Adrenal gland (tissue), 12 donors: ENCODE measurements around the gene SSR1. TPM values are rescaled to one million over a fixed set of nuclear protein-coding genes. Genes with fewer than 3 reads are reported as not detected.

Experiments used
- DNase-seq, 7 donors: peaks; one replicate each; pipeline ENCODE4 v3.0.0-alpha.2; 2019 to 2020
- H3K27ac ChIP-seq, 5 donors: fragments of 200-600 bp; sonication (generic) in 4 of 5; 1 replicate in 3 of 5; 2 replicates in 2 of 5; pipeline versions ENCODE4 v1.5.1 to v1.8.0; 2016 to 2020; ENCODE audit warnings: mild to moderate bottlenecking in 1 of 5
- H3K27me3 ChIP-seq: fragments of 200-600 bp; 2 replicates; pipeline ENCODE4 v1.8.0; 2021
- H3K36me3 ChIP-seq, 2 donors: fragments of 200-600 bp; replicated peaks in 1 of 2; 1 replicate in 1 of 2; 2 replicates in 1 of 2; pipeline versions ENCODE4 v1.5.1 to v1.8.0; 2018 to 2022
- H3K4me1 ChIP-seq, 2 donors: fragments of 200-600 bp; replicated peaks in 1 of 2; 1 replicate in 1 of 2; 2 replicates in 1 of 2; pipeline versions ENCODE4 v1.5.1 to v1.8.0; 2018 to 2021
- H3K4me3 ChIP-seq, 4 donors: fragments of 200-600 bp; sonication (generic) in 3 of 4; one replicate each; pipeline ENCODE4 v1.5.1; 2016 to 2018
- H3K9me3 ChIP-seq, 3 donors: fragments of 200-600 bp; sonication (generic) in 1 of 3; replicated peaks in 1 of 3; 1 replicate in 2 of 3; 2 replicates in 1 of 3; pipeline versions ENCODE4 v1.5.1 to v1.8.0; 2016 to 2021
- CTCF ChIP-seq, 6 experiments: fragments of 450-650 bp in 4 of 6; fragments of 200-600 bp in 2 of 6; sonication (generic) in 1 of 6; IDR thresholded peaks; 1 replicate in 5 of 6; 2 replicates in 1 of 6; pipeline versions ENCODE4 v1.5.1 to v1.8.0; 2016 to 2021; ENCODE audit warnings: antibody characterized with exemption in 6 of 6, mild to moderate bottlenecking in 2 of 6, moderate library complexity in 1 of 6
- POLR2A ChIP-seq, 2 donors: fragments of 450-650 bp; IDR thresholded peaks; one replicate each; pipeline ENCODE4 v1.6.1; 2017; ENCODE audit warnings: antibody characterized with exemption in 2 of 2, mild to moderate bottlenecking in 2 of 2, moderate library complexity in 1 of 2
- WGBS, 4 donors: extraction: QIAGEN DNeasy Blood & Tissue Kit in 2 of 4; methylation state at CpG; one replicate each; pipeline versions ENCODE4 v1.1.5 to v1.1.7; 2013 to 2017; 5-methylcytosine and 5-hydroxymethylcytosine counted together
- intact Hi-C, 2 donors: fragments of 100-400 bp; cut with DNase I; formaldehyde crosslinking; loops; one replicate each; pipeline versions ENCODE4 v1.14.1 to v1.15.0; 2022 to 2023
- polyA plus RNA-seq, 3 donors: library from polyadenylated mRNA; stranded (reverse); fragments of 200-250 nt in 2 of 3; fragments of 350-450 nt in 1 of 3; fragmentation: Illumina TruSeq in 1 of 3; extraction: RNeasy Lipid Tissue Mini Kit (QIAGEN cat#74804) in 1 of 3; gene quantifications; one replicate each; pipeline ENCODE4 v1.2.3, GENCODE V29; 2013 to 2014
- total RNA-seq, 9 donors: library from RNA; depleted of rRNA in 4 of 9; stranded (reverse); fragments of >200 nt in 4 of 9; fragments of 120-200 nt in 1 of 9; fragmentation: NEBNext Ultra II Directional in 1 of 9; extraction: Animal tissue kit (Norgen Biotek cat#: 25700) in 1 of 9; gene quantifications; one replicate each; pipeline versions ENCODE4 v1.1.0 to v1.2.4, GENCODE V29; 2013 to 2023
- donor health status: healthy with polysubstance abuse.
- donor health status: Bipolar disorder and iron deficiency.
- donor health status: DM: yes; HTN: yes; CAD: no.
- donor health status: DM: no; HTN: no; CAD: no.
- donor health status: DM: no; HTN: no; CAD: no.
- donor health status: DM: yes; HTN: yes; CAD: no.

SSR1 gene
- total and polyA plus RNA-seq, 12 donors = 9.7 to 281 (median 96.3) TPM

GRCh38 chr6:7246401-7247178, 66.4 kb downstream of the SSR1 start:
- no peaks in the 10 kb centered on the region for H3K27me3 ChIP-seq
- no peak for DNase-seq
- H3K9me3 ChIP-seq = no peaks in the 10 kb centered on the region
- peaks cover 0 to 45% of the 10 kb centered on the region in 2 donors for H3K36me3 ChIP-seq
- TF ChIP-seq CTCF (IDR thresholded peaks at IDR 0.05) (no peak), POLR2A (IDR thresholded peaks at IDR 0.05) (no peak)
- peaks cover 8 to 24% of the 10 kb centered on the region in 2 donors for H3K4me1 ChIP-seq
- intact Hi-C loops = loop anchor here (10.0 kb wide), 1 partner anchor 522 kb away; no protein-coding TSS in a partner anchor
- no peak overlapping the region for H3K4me3 ChIP-seq
- no peak overlapping the region for H3K27ac ChIP-seq
- 94 to 95% (median 94%) methylated on average over 70 to 71 of the region's 71 CpGs for WGBS, 4 donors

- TF ChIP-seq POLR2A (IDR thresholded peaks at IDR 0.05) (no peak), CTCF (IDR thresholded peaks at IDR 0.05) (no peak)
Observed at GRCh38 chr6:7245668-7246393, 67.2 kb downstream of the SSR1 start.

DNA sequence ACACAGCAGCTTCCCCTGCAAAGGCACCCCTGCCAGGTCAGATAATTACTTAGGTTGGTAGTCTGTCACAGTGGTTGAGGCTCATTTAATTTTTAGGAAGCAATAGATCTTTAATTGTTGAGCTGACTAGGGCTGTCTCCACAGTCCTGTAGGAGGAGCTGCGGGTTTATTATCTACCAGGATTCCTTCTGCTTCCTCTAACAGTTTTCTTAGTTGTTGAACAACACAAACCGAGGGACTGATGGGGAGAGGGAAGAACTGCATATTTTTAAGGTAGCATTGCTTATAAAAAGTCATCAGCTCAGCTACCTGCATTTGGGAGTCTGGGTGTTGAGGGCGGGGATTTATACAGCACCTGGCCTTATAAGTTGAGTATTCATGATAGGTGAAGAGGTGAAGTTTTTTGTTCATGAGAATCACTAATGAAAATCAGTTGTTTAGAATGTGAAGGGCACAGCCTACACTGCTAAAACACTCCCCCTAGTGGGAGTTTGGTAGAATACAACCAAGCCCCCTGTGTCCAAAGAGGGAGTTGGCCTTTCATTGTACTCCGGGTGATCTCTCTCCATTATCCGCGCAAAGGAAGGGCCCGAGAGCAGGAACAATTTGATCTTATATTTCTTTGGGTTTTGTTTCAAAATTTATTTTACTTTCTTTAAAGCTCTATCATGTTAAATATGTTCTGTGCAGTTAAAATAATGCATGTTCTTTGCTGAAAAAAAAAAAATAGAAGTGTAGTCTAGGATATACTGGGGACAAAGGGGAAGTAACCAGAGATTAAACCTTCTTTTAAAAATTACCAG, 69.6 kb downstream of the SSR1 start:
- H3K27ac ChIP-seq = peak overlapping the region; percentile 5 to 71 (median 48)

More at GRCh38 chr6:7245668-7246393, 67.2 kb downstream of the SSR1 start:
- Histone ChIP-seq H3K27ac (no peak overlapping the region), H3K9me3 (no peaks in the 10 kb centered on the region), H3K4me3 (no peak overlapping the region), H3K4me1 (peaks cover 8 to 24% of the 10 kb centered on the region in 2 donors), H3K27me3 (no peaks in the 10 kb centered on the region), H3K36me3 (peaks cover 0 to 50% of the 10 kb centered on the region in 2 donors)
- 90 to 96% (median 93%) methylated on average over 9 to 15 of the region's 15 CpGs for WGBS, 4 donors
- intact Hi-C loops = loop anchor here (10.0 kb wide), 1 partner anchor 521 kb away; no protein-coding TSS in a partner anchor
- no peak for DNase-seq

More for the DNA sequence above, 69.6 kb downstream of the SSR1 start:
- no peaks in the 10 kb centered on the region for H3K9me3 ChIP-seq
- TF ChIP-seq CTCF (IDR thresholded peaks at IDR 0.05) (peak; percentile 79 to 92 (median 90)), POLR2A (IDR thresholded peaks at IDR 0.05) (no peak)
- WGBS, 4 donors = 3 to 6% (median 5%) methylated on average over 7 of the region's 7 CpGs
- H3K4me3 ChIP-seq = no peak overlapping the region
- peaks cover 8 to 27% of the 10 kb centered on the region in 2 donors for H3K4me1 ChIP-seq
- intact Hi-C loops = loop anchor here (5.0 to 10.0 kb wide), 2 partner anchors 136 to 519 kb away; partner anchors contain the start of gene RREB1 (in 1 of the 2)
- peaks cover 0 to 40% of the 10 kb centered on the region in 2 donors for H3K36me3 ChIP-seq
- no peaks in the 10 kb centered on the region for H3K27me3 ChIP-seq
- DNase-seq = peak in 6 of 7 donors; percentile 37 to 77 (median 65)
